K562 (cell line): ENCODE results near the gene ODF2.

ENCODE experiments used
- CTCF ChIP-seq, 3 experiments: IDR thresholded peaks in 2 of 3; conservative IDR thresholded peaks in 1 of 3; 2 replicates each; pipeline ENCODE4 v1.5.1; 2011 to 2012; ENCODE audit warnings: low read length in 3 of 3, mild to moderate bottlenecking in 3 of 3, control low read depth in 2 of 3, improper control_type of control experiment in 1 of 3, inconsistent platforms in 1 of 3, low read depth in 1 of 3, mixed read lengths in 1 of 3, moderate library complexity in 1 of 3; ENCODE audit not compliant: insufficient read depth in 2 of 3
- EP300 ChIP-seq: IDR thresholded peaks from 2 replicates; pipeline ENCODE4 v1.6.1; 2012; ENCODE audit warnings: low read length, improper control_type of control experiment
- GMEB1 ChIP-seq: fragments of 250-450 bp; sonication (Bioruptor Pico); IDR thresholded peaks from 2 replicates; pipeline ENCODE4 v1.4.0; 2020; ENCODE audit warnings: mild to moderate bottlenecking
- HCFC1 ChIP-seq: IDR thresholded peaks from 2 replicates; pipeline ENCODE4 v1.6.1; 2012; ENCODE audit warnings: low read depth, low read length, improper control_type of control experiment
- JUND ChIP-seq, 2 experiments: IDR thresholded peaks; 2 replicates in 1 of 2; 3 replicates in 1 of 2; pipeline ENCODE4 v1.6.1; 2011; ENCODE audit warnings: borderline replicate concordance in 2 of 2, low read depth in 2 of 2, low read length in 2 of 2, improper control_type of control experiment in 1 of 2, missing biosample characterization in 1 of 2, missing genetic modification characterization in 1 of 2, missing genetic modification reagents in 1 of 2
- KAT2B ChIP-seq: IDR thresholded peaks from one replicate; pipeline ENCODE4 v1.6.1; 2012; ENCODE audit warnings: low read depth, mild to moderate bottlenecking, control low read depth, inconsistent platforms, low read length, moderate library complexity
- MCM5 ChIP-seq: fragments of 450-650 bp; IDR thresholded peaks from 2 replicates; pipeline ENCODE4 v1.6.1; 2016; ENCODE audit warnings: low read depth
- NR3C1 ChIP-seq: sonication (generic); formaldehyde crosslinking; IDR thresholded peaks from 2 replicates; pipeline ENCODE4 v1.8.1; 2022; ENCODE audit warnings: missing genetic modification reagents
- RAD21 ChIP-seq, 2 experiments: fragments of 250-450 bp in 1 of 2; fragments of 450-650 bp in 1 of 2; sonication (Bioruptor Pico) in 1 of 2; formaldehyde crosslinking in 1 of 2; IDR thresholded peaks in 1 of 2; conservative IDR thresholded peaks in 1 of 2; 2 replicates each; pipeline versions ENCODE4 v1.4.0 to v1.8.0; 2020 to 2022; ENCODE audit warnings: mild to moderate bottlenecking in 2 of 2, moderate library complexity in 1 of 2
- SP2 ChIP-seq: IDR thresholded peaks from 2 replicates; pipeline ENCODE4 v1.6.1; 2011; ENCODE audit warnings: mild to moderate bottlenecking, low read depth, low read length, moderate library complexity; ENCODE audit not compliant: poor library complexity, severe bottlenecking; ENCODE audit errors: extremely low read depth
- USF1 ChIP-seq: sonication (generic); formaldehyde crosslinking; IDR thresholded peaks from 2 replicates; pipeline ENCODE4 v1.9.0; 2022; ENCODE audit warnings: mild to moderate bottlenecking, missing genetic modification reagents
- ZZZ3 ChIP-seq: fragments of 450-650 bp; IDR thresholded peaks from 2 replicates; pipeline ENCODE4 v1.6.1; 2016; ENCODE audit warnings: antibody characterized with exemption, mild to moderate bottlenecking, moderate library complexity

GRCh38 chr9:128550226-128550625, 94.4 kb downstream of the ODF2 start:
- TF ChIP-seq CTCF (IDR thresholded peaks at IDR 0.05 in 2 of 3, conservative IDR thresholded peaks at IDR 0.05 in 1 of 3; ENCODE audit: insufficient read depth in 2 of 3, low read depth in 1 of 3, low read length in 3 of 3) = no peak
- TF ChIP-seq GMEB1 = no peak
- no peak for TF ChIP-seq JUND (IDR thresholded peaks at IDR 0.05; ENCODE audit: borderline replicate concordance, low read depth, low read length)
- no peak for TF ChIP-seq JUND (tag; IDR thresholded peaks at IDR 0.05; ENCODE audit: borderline replicate concordance, low read depth, low read length)
- TF ChIP-seq EP300 = no peak
- no peak for TF ChIP-seq NR3C1
- TF ChIP-seq USF1 (CRISPR knock-in tag) = no peak
- no peak for TF ChIP-seq KAT2B
- TF ChIP-seq RAD21 (CRISPR knock-in tag; conservative IDR thresholded peaks at IDR 0.05 in 1 of 2, IDR thresholded peaks at IDR 0.05 in 1 of 2) = no peak
- TF ChIP-seq MCM5 = no peak
- no peak for TF ChIP-seq ZZZ3
- TF ChIP-seq HCFC1 = no peak
- no peak for TF ChIP-seq SP2
